Measurements from ENCODE around the gene CUL2. TPM values are rescaled to one million over a fixed set of nuclear protein-coding genes. Genes with fewer than 3 reads are reported as not detected.

The CUL2 gene
- total RNA-seq, 3 donors from 2014 or later = 18.5 to 40.4 (median 24.7) TPM

GRCh38 chr10:35017608-35018007 lies 72.5 kb downstream of the CUL2 start:
- Histone ChIP-seq H3K4me1 (ENCODE audit: low read depth) (no peaks in the 10 kb centered on the region), H3K36me3 (ENCODE audit: low read depth) (no peaks in the 10 kb centered on the region), H3K9me3 (no peaks in the 10 kb centered on the region), H3K4me3 (no peak overlapping the region)
- no peak for TF ChIP-seq CTCF (IDR thresholded peaks at IDR 0.05)
- ATAC-seq = no peak
- no peak for DNase-seq
- intact Hi-C loops (cut with DNase I, micrococcal nuclease) = no loop called here

GRCh38 chr10:35015843-35016408 lies 74.2 kb downstream of the CUL2 start:
- DNase-seq (no peak), ATAC-seq (no peak)
- no peaks in the 10 kb centered on the region for H3K36me3 ChIP-seq (ENCODE audit: low read depth)

GRCh38 chr10:35012781-35013180 lies 77.4 kb downstream of the CUL2 start:
- no peak overlapping the region for H3K4me3 ChIP-seq
- no peaks in the 10 kb centered on the region for H3K9me3 ChIP-seq
- H3K4me1 ChIP-seq (ENCODE audit: low read depth) = no peaks in the 10 kb centered on the region
- intact Hi-C loops (cut with DNase I, micrococcal nuclease) = no loop called here
- no peak for TF ChIP-seq CTCF (IDR thresholded peaks at IDR 0.05)
- DNase-seq (no peak), ATAC-seq (no peak)
- H3K36me3 ChIP-seq (ENCODE audit: low read depth) = no peaks in the 10 kb centered on the region

More at GRCh38 chr10:35015843-35016408, 74.2 kb downstream of the CUL2 start:
- Histone ChIP-seq H3K4me3 (no peak overlapping the region), H3K4me1 (ENCODE audit: low read depth) (no peaks in the 10 kb centered on the region), H3K9me3 (no peaks in the 10 kb centered on the region)
- intact Hi-C loops (cut with DNase I, micrococcal nuclease) = no loop called here
- TF ChIP-seq CTCF (IDR thresholded peaks at IDR 0.05) = no peak

GRCh38 chr10:35011771-35012191 lies 78.4 kb downstream of the CUL2 start:
- no peak for TF ChIP-seq CTCF (IDR thresholded peaks at IDR 0.05)
- DNase-seq = no peak
- no peak for ATAC-seq
- intact Hi-C loops (cut with DNase I, micrococcal nuclease) = no loop called here
- Histone ChIP-seq H3K36me3 (ENCODE audit: low read depth) (no peaks in the 10 kb centered on the region), H3K4me3 (no peak overlapping the region), H3K4me1 (ENCODE audit: low read depth) (no peaks in the 10 kb centered on the region), H3K9me3 (no peaks in the 10 kb centered on the region)

GRCh38 chr10:35007858-35008301 lies 82.3 kb downstream of the CUL2 start:
- no peak overlapping the region for H3K4me3 ChIP-seq
- ATAC-seq (no peak), DNase-seq (no peak)
- H3K4me1 ChIP-seq (ENCODE audit: low read depth) = no peaks in the 10 kb centered on the region
- no peaks in the 10 kb centered on the region for H3K9me3 ChIP-seq
- H3K36me3 ChIP-seq (ENCODE audit: low read depth) = no peaks in the 10 kb centered on the region
- intact Hi-C loops (cut with DNase I, micrococcal nuclease) = no loop called here
- TF ChIP-seq CTCF (IDR thresholded peaks at IDR 0.05) = no peak

- H3K4me3 ChIP-seq = no peak overlapping the region
- intact Hi-C loops (cut with DNase I, micrococcal nuclease) = no loop called here
- DNase-seq = no peak
- no peak for TF ChIP-seq CTCF (IDR thresholded peaks at IDR 0.05)
- H3K4me1 ChIP-seq (ENCODE audit: low read depth) = no peaks in the 10 kb centered on the region
- H3K36me3 ChIP-seq (ENCODE audit: low read depth) = no peaks in the 10 kb centered on the region
- no peaks in the 10 kb centered on the region for H3K9me3 ChIP-seq
- no peak for ATAC-seq
These were observed 83.3 kb downstream of the CUL2 start for GRCh38 chr10:35006836-35007235.
